ENCODE data around the gene TMA16. TPM values are rescaled to one million over a fixed set of nuclear protein-coding genes. Genes with fewer than 3 reads are reported as not detected.

The TMA16 gene
- total RNA-seq, 4 donors from 2014 or later, result 11.8 to 21.1 (median 18.7) TPM

- no peaks in the 10 kb centered on the region for H3K9me3 ChIP-seq
- no peak overlapping the region for H3K27ac ChIP-seq
- no peak for ATAC-seq
- no peak overlapping the region for H3K4me3 ChIP-seq
- 86 to 94% methylated on average over 2 to 3 of the region's 3 CpGs for WGBS, 2 donors (ENCODE audit: low coverage in 1 of 2)
- no peaks in the 10 kb centered on the region for H3K27me3 ChIP-seq
- H3K4me1 ChIP-seq, result peaks cover 0 to 3% (median 0%) of the 10 kb centered on the region in 3 donors
- H3K36me3 ChIP-seq, result peaks cover 0 to 31% of the 10 kb centered on the region in 2 donors
- TF ChIP-seq POLR2AphosphoS5 (IDR thresholded peaks at IDR 0.05), result no peak
- TF ChIP-seq POLR2A (IDR thresholded peaks at IDR 0.05), result no peak
- no peak for TF ChIP-seq EP300 (IDR thresholded peaks at IDR 0.05)
- TF ChIP-seq CTCF (IDR thresholded peaks at IDR 0.05), result no peak
Measured at GRCh38 chr4:163505374-163505773, 10.9 kb downstream of the TMA16 start.

GRCh38 chr4:163515198-163515597, 20.7 kb downstream of the TMA16 start:
- peaks cover 0 to 70% of the 10 kb centered on the region in 2 donors for H3K36me3 ChIP-seq
- no peaks in the 10 kb centered on the region for H3K9me3 ChIP-seq
- H3K27ac ChIP-seq, result no peak overlapping the region
- ATAC-seq, result no peak
- H3K27me3 ChIP-seq, result no peaks in the 10 kb centered on the region
- H3K4me3 ChIP-seq, result no peak overlapping the region
- WGBS, 2 donors (ENCODE audit: low coverage in 1 of 2), result 93 to 94% methylated on average over 8 of the region's 8 CpGs
- no peaks in the 10 kb centered on the region for H3K4me1 ChIP-seq
- TF ChIP-seq POLR2AphosphoS5 (IDR thresholded peaks at IDR 0.05) (no peak), POLR2A (IDR thresholded peaks at IDR 0.05) (no peak), EP300 (IDR thresholded peaks at IDR 0.05) (no peak), CTCF (IDR thresholded peaks at IDR 0.05) (no peak)

- H3K36me3 ChIP-seq, result peaks cover 0 to 88% of the 10 kb centered on the region in 2 donors
- no peaks in the 10 kb centered on the region for H3K9me3 ChIP-seq
- no peak for TF ChIP-seq CTCF (IDR thresholded peaks at IDR 0.05)
- TF ChIP-seq EP300 (IDR thresholded peaks at IDR 0.05), result no peak
- no peak overlapping the region for H3K4me3 ChIP-seq
- no peaks in the 10 kb centered on the region for H3K4me1 ChIP-seq
- no peaks in the 10 kb centered on the region for H3K27me3 ChIP-seq
- no peak overlapping the region for H3K27ac ChIP-seq
- WGBS, 2 donors (ENCODE audit: low coverage in 1 of 2), result 57 to 69% methylated on average over 3 of the region's 3 CpGs
- ATAC-seq, result no peak
Measured at GRCh38 chr4:163523791-163524365, 29.4 kb downstream of the TMA16 start.

GRCh38 chr4:163525982-163526381, 31.5 kb downstream of the TMA16 start:
- 77 to 90% methylated on average over 3 of the region's 3 CpGs for WGBS, 2 donors (ENCODE audit: low coverage in 1 of 2)
- Histone ChIP-seq H3K9me3 (no peaks in the 10 kb centered on the region), H3K4me1 (no peaks in the 10 kb centered on the region), H3K27ac (no peak overlapping the region), H3K36me3 (peaks cover 0 to 83% of the 10 kb centered on the region in 2 donors), H3K4me3 (no peak overlapping the region), H3K27me3 (no peaks in the 10 kb centered on the region)
- TF ChIP-seq CTCF (IDR thresholded peaks at IDR 0.05), result no peak
- no peak for TF ChIP-seq EP300 (IDR thresholded peaks at IDR 0.05)
- no peak for TF ChIP-seq POLR2A (IDR thresholded peaks at IDR 0.05)
- no peak for TF ChIP-seq POLR2AphosphoS5 (IDR thresholded peaks at IDR 0.05)
- no peak for ATAC-seq

- ATAC-seq, result no peak
- 82 to 86% methylated on average over 2 of the region's 2 CpGs for WGBS, 2 donors (ENCODE audit: low coverage in 1 of 2)
- TF ChIP-seq CTCF (IDR thresholded peaks at IDR 0.05) (no peak), POLR2A (IDR thresholded peaks at IDR 0.05) (no peak), EP300 (IDR thresholded peaks at IDR 0.05) (no peak), POLR2AphosphoS5 (IDR thresholded peaks at IDR 0.05) (no peak)
- Histone ChIP-seq H3K4me3 (no peak overlapping the region), H3K36me3 (peaks cover 0 to 71% of the 10 kb centered on the region in 2 donors), H3K9me3 (no peaks in the 10 kb centered on the region), H3K4me1 (no peaks in the 10 kb centered on the region), H3K27me3 (no peaks in the 10 kb centered on the region), H3K27ac (no peak overlapping the region)
Measured at GRCh38 chr4:163527172-163527571, 32.7 kb downstream of the TMA16 start.
